ENCODE results near the gene PIGH.
"Not testable (repeated sequence)": the region's sequence is repeated elsewhere in the genome, so short reads cannot be mapped to it uniquely, and the experiment has no call there.

Gene PIGH

GRCh38 chr14:67599698-67600561 is at the start of gene PIGH:
PIGH (minus strand) TSS chr14:67600268; CDS start chr14:67600203, 65 bp downstream.
- DNase-seq (ENCODE audit: low read depth), result peak; percentile 97

- DNase-seq (ENCODE audit: low read depth), result no peak
Observed at GRCh38 chr14:67646131-67646530, 46.1 kb upstream of the PIGH start.

- no peak for DNase-seq (ENCODE audit: low read depth)
Observed at GRCh38 chr14:67645414-67645813, 45.3 kb upstream of the PIGH start.

- DNase-seq (ENCODE audit: low read depth), result no peak
Observed at GRCh38 chr14:67644428-67644827, 44.4 kb upstream of the PIGH start.

- DNase-seq (ENCODE audit: low read depth), result no peak
Observed at GRCh38 chr14:67643713-67644112, 43.6 kb upstream of the PIGH start.

- DNase-seq (ENCODE audit: low read depth), result peak; percentile 21
Observed at GRCh38 chr14:67641902-67642749, 42.1 kb upstream of the PIGH start.

GRCh38 chr14:67641480-67641879 is 41.4 kb upstream of the PIGH start:
- no peak for DNase-seq (ENCODE audit: low read depth)

- DNase-seq (ENCODE audit: low read depth), result no peak
Observed at GRCh38 chr14:67638642-67639041, 38.6 kb upstream of the PIGH start.

GRCh38 chr14:67636361-67636919 is 36.4 kb upstream of the PIGH start:
- DNase-seq (ENCODE audit: low read depth), result no peak

- no peak for DNase-seq (ENCODE audit: low read depth)
Observed at GRCh38 chr14:67633451-67634147, 33.5 kb upstream of the PIGH start.

GRCh38 chr14:67630938-67631337 is 30.9 kb upstream of the PIGH start:
- DNase-seq (ENCODE audit: low read depth), result no peak

- no peak for DNase-seq (ENCODE audit: low read depth)
Observed at GRCh38 chr14:67630186-67630585, 30.1 kb upstream of the PIGH start.

- DNase-seq (ENCODE audit: low read depth), result no peak
Observed at GRCh38 chr14:67627519-67627918, 27.5 kb upstream of the PIGH start.

- not testable (repeated sequence) for DNase-seq (ENCODE audit: low read depth)
Observed at GRCh38 chr14:67626131-67626530, 26.1 kb upstream of the PIGH start.

- DNase-seq (ENCODE audit: low read depth), result no peak
Observed at GRCh38 chr14:67623114-67623513, 23.0 kb upstream of the PIGH start.

- DNase-seq (ENCODE audit: low read depth), result no peak
Observed at GRCh38 chr14:67622675-67623074, 22.6 kb upstream of the PIGH start.

- DNase-seq (ENCODE audit: low read depth), result no peak
Observed at GRCh38 chr14:67620217-67620785, 20.2 kb upstream of the PIGH start.

- DNase-seq (ENCODE audit: low read depth), result peak; percentile 95
Observed at GRCh38 chr14:67619446-67620216, 19.6 kb upstream of the PIGH start, which contains the start of gene ARG2. ARG2 (plus strand) TSS chr14:67619920; CDS start chr14:67619978, 58 bp downstream.

- DNase-seq (ENCODE audit: low read depth), result no peak
Observed at GRCh38 chr14:67618617-67619063, 18.6 kb upstream of the PIGH start.

- no peak for DNase-seq (ENCODE audit: low read depth)
Observed at GRCh38 chr14:67610491-67610890, 10.4 kb upstream of the PIGH start.
